ENCODE measurements around the gene LRRC4C.

Gene LRRC4C

DNA sequence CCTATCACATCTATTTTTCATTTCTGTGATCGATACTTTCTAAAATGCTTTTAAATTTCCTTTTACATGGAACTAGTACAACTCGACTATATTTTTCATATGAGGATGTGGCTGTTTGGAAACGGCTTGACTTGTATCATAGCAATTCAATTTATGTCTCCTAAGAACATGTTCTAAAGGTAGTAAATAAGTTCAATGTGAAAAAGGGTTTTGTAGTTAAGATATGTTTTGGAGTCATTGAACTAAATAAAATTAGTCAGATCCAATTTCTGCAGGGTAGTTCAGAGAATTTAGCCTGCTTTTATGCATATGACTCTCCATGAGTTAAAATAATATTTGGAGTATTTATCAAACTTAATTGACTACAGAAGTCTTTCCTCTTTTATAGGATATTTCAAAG is 1121.4 kb downstream of the LRRC4C start:
- Histone ChIP-seq H3K4me3 (ENCODE audit: low read length) (no peak overlapping the region), H3K36me3 (ENCODE audit: control insufficient read depth, low read depth, low read length) (no peaks in the 10 kb centered on the region), H3K9ac (ENCODE audit: low read length) (no peak overlapping the region), H3K27ac (ENCODE audit: low read length) (no peak overlapping the region), H3K27me3 (ENCODE audit: control insufficient read depth, insufficient read depth, low read length) (no peaks in the 10 kb centered on the region), H3K4me1 (ENCODE audit: control insufficient read depth, low read depth, low read length) (peaks cover 5% of the 10 kb centered on the region), H3K9me3 (ENCODE audit: control insufficient read depth, low read depth, low read length) (no peaks in the 10 kb centered on the region)

DNA sequence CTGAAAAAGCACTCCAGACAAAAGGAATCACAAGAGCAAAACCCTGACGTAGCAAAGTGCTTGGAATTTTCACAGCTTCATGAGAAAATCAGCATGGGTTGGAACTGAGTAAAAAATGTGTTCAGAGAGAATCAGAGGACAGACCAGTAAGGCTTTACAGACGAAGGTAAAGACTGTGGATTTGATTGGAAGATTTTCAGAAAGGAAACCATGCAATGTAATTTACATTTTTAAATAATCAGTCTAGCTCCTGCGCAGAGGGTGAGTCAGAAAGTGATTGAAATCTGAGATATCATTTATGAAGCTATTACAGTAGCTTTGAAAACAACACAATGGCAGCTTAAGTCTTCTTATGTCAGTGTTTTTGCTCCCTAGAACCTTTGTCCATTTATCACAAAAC is 1122.3 kb downstream of the LRRC4C start:
- no peak overlapping the region for H3K4me3 ChIP-seq (ENCODE audit: low read length)
- H3K36me3 ChIP-seq (ENCODE audit: control insufficient read depth, low read depth, low read length), result no peaks in the 10 kb centered on the region
- peaks cover 5% of the 10 kb centered on the region for H3K4me1 ChIP-seq (ENCODE audit: control insufficient read depth, low read depth, low read length)
- no peak overlapping the region for H3K27ac ChIP-seq (ENCODE audit: low read length)
- no peaks in the 10 kb centered on the region for H3K9me3 ChIP-seq (ENCODE audit: control insufficient read depth, low read depth, low read length)
- H3K9ac ChIP-seq (ENCODE audit: low read length), result no peak overlapping the region
- H3K27me3 ChIP-seq (ENCODE audit: control insufficient read depth, insufficient read depth, low read length), result no peaks in the 10 kb centered on the region

DNA sequence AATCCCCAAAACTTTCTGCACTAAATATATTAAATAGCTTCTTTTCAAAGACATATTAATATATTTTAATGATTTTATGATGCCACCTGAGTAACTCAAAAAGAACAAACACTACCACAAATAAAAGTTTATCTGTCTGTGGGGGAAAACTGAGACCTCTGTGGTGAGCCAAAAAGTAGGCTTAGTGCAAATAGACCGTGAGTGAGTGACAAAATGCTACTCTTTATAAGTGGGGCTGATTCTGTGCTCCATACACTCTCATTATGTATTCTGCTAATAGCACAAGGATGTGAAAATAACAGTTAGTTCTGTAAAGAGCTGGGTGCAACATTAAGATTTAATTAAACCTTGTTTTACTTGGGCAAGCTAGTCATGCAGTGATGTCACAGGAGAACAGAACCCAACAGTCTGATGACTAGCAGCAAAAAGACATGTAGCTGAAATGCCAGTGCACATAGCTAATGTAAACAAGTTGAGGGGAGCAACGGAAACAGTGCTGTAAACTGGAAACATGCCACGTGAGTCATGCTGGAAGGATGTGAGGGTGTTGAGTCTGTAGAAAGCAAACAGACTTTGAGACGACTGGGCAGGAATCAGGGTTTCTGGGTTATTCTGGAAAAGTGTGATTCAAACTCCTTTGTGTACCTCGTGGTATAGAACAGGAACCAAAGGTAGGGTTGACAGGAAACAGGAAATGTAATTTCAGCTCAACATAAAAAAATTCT is 1130.4 kb downstream of the LRRC4C start:
- Histone ChIP-seq H3K36me3 (ENCODE audit: control insufficient read depth, low read depth, low read length) (no peaks in the 10 kb centered on the region), H3K4me3 (ENCODE audit: low read length) (no peak overlapping the region), H3K9ac (ENCODE audit: low read length) (no peak overlapping the region), H3K4me1 (ENCODE audit: control insufficient read depth, low read depth, low read length) (no peaks in the 10 kb centered on the region), H3K27ac (ENCODE audit: low read length) (no peak overlapping the region), H3K9me3 (ENCODE audit: control insufficient read depth, low read depth, low read length) (no peaks in the 10 kb centered on the region), H3K27me3 (ENCODE audit: control insufficient read depth, insufficient read depth, low read length) (no peaks in the 10 kb centered on the region)

DNA sequence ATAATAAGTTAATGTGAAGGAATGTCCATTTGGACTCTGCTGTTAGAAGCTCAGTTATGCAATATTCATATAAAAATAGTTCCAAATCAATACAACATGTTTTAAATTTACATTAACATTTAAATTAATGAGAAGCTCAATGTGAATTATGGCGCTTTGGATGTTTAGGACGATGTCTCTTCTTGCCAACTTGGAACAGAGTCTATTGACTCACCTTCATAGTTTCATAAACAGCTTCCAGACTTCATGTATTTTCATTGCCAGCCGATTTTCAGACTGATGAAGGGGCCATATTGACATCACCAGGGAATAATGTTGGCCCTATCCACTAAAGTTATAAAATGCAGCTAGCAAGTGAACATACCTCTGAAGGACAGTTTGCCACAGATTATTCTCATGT is 1136.2 kb downstream of the LRRC4C start:
- Histone ChIP-seq H3K27me3 (ENCODE audit: control insufficient read depth, insufficient read depth, low read length) (no peaks in the 10 kb centered on the region), H3K9ac (ENCODE audit: low read length) (no peak overlapping the region), H3K4me3 (ENCODE audit: low read length) (no peak overlapping the region), H3K27ac (ENCODE audit: low read length) (no peak overlapping the region), H3K4me1 (ENCODE audit: control insufficient read depth, low read depth, low read length) (no peaks in the 10 kb centered on the region), H3K9me3 (ENCODE audit: control insufficient read depth, low read depth, low read length) (no peaks in the 10 kb centered on the region), H3K36me3 (ENCODE audit: control insufficient read depth, low read depth, low read length) (no peaks in the 10 kb centered on the region)

DNA sequence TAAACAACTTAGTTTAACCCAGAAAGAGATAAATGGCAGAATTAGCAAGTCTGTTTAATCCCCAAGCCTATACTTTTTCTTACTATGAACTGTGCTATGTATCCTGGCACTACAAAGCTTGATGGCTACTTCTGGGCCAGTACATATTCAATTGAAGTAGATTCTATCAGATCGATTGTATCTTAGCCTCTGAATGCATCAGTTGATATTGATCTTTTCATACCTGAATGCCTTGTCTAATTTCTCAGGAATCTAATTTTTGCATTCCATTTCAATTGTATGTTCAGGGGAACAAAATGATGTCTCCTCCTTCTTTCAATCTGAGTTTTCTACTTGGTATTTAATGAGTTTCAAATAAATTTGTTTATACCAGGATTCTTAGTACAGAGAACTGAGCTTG is 1137.9 kb downstream of the LRRC4C start:
- H3K27ac ChIP-seq (ENCODE audit: low read length), result no peak overlapping the region
- H3K4me1 ChIP-seq (ENCODE audit: control insufficient read depth, low read depth, low read length), result no peaks in the 10 kb centered on the region
- H3K9ac ChIP-seq (ENCODE audit: low read length), result no peak overlapping the region
- H3K4me3 ChIP-seq (ENCODE audit: low read length), result no peak overlapping the region
- H3K9me3 ChIP-seq (ENCODE audit: control insufficient read depth, low read depth, low read length), result no peaks in the 10 kb centered on the region
- H3K36me3 ChIP-seq (ENCODE audit: control insufficient read depth, low read depth, low read length), result no peaks in the 10 kb centered on the region
- H3K27me3 ChIP-seq (ENCODE audit: control insufficient read depth, insufficient read depth, low read length), result no peaks in the 10 kb centered on the region

DNA sequence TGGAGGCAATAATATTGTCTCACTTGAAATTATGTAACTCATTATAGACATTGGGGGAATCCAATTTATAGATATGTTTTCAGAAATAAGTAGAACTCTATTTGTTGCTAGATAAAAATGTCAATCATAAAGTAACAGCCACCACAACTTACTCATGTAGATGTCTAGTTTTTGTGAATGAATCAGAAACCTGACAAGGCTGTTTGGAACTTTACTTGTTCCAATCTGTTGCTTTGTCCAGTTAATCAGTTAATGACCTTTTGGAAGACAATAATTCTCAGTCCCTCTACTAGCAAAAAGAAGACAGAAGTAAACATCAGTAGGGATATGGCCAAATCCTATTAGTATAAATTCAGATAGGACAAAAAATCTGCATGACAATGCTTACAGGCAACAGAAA is 1143.3 kb downstream of the LRRC4C start:
- Histone ChIP-seq H3K9ac (ENCODE audit: low read length) (no peak overlapping the region), H3K36me3 (ENCODE audit: control insufficient read depth, low read depth, low read length) (no peaks in the 10 kb centered on the region), H3K27me3 (ENCODE audit: control insufficient read depth, insufficient read depth, low read length) (no peaks in the 10 kb centered on the region), H3K4me3 (ENCODE audit: low read length) (no peak overlapping the region), H3K4me1 (ENCODE audit: control insufficient read depth, low read depth, low read length) (no peaks in the 10 kb centered on the region), H3K9me3 (ENCODE audit: control insufficient read depth, low read depth, low read length) (no peaks in the 10 kb centered on the region), H3K27ac (ENCODE audit: low read length) (no peak overlapping the region)

DNA sequence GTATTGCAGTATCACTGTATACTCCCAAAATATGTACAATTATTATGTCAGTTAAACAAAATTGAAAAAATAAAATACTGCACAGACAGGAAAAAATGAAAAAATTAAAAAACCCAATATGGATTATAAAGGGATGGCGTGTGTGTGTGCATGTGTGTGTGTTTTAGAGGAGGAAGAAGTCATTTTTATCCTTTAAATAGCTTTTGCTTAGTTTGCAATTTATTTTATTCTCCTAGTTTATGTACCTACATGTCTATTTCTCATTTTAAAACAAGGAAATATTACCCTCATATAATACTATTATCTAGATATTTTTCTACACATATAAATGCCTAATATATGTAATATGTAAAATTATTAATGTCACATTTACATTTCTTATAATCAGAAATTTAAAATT is 1144.3 kb downstream of the LRRC4C start:
- no peaks in the 10 kb centered on the region for H3K27me3 ChIP-seq (ENCODE audit: control insufficient read depth, insufficient read depth, low read length)
- no peak overlapping the region for H3K9ac ChIP-seq (ENCODE audit: low read length)
- no peaks in the 10 kb centered on the region for H3K9me3 ChIP-seq (ENCODE audit: control insufficient read depth, low read depth, low read length)
- H3K36me3 ChIP-seq (ENCODE audit: control insufficient read depth, low read depth, low read length), result no peaks in the 10 kb centered on the region
- no peaks in the 10 kb centered on the region for H3K4me1 ChIP-seq (ENCODE audit: control insufficient read depth, low read depth, low read length)
- no peak overlapping the region for H3K27ac ChIP-seq (ENCODE audit: low read length)
- H3K4me3 ChIP-seq (ENCODE audit: low read length), result no peak overlapping the region

DNA sequence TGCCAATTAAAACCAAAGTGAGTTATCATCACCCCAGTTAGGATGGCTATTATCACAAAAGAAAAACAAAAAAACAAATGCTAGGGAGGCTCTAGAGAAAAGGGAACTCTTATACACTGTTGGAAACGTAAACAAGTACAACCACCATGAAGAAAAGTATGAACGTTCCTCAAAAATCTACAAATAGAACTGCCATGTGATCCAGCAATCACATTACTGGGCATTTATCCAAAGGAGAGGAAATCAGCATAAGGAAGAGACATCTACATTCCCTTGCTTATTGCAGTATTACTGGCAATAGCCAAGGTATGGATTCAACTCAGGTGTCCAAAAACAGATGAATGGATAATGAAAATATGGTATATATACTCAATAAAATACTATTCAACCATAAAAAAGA is 1145.1 kb downstream of the LRRC4C start:
- Histone ChIP-seq H3K4me1 (ENCODE audit: control insufficient read depth, low read depth, low read length) (no peaks in the 10 kb centered on the region), H3K27ac (ENCODE audit: low read length) (no peak overlapping the region), H3K27me3 (ENCODE audit: control insufficient read depth, insufficient read depth, low read length) (no peaks in the 10 kb centered on the region), H3K9ac (ENCODE audit: low read length) (no peak overlapping the region), H3K9me3 (ENCODE audit: control insufficient read depth, low read depth, low read length) (no peaks in the 10 kb centered on the region), H3K36me3 (ENCODE audit: control insufficient read depth, low read depth, low read length) (no peaks in the 10 kb centered on the region), H3K4me3 (ENCODE audit: low read length) (no peak overlapping the region)

DNA sequence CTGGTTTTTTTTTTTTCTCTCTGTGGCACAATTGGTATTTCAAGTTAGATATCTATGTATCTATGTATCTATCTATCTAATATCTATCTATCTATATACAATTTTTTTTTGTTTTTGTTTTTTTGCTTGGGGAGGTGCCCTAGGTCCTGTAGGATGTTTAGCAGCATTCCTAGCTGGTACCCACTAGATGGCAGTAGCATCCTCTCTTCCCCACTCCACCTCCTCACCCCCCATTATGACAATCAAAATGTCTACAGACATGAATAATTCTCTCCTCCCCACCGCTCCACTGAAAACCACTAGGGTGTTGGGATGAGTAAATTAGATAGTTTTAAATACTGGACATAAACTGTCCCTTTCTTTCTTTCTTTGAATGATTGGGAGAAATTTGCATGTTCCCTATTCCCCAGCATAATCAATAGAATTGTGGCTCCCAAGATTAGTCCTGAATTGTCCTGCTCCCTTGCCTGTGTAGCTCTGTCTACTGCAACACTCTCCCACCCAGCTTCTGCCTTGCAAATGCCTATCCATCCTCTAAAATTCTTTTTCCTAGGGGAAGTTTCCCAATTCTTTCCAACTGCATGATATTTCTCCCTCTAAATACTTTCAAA is 1152.4 kb downstream of the LRRC4C start:
- H3K4me3 ChIP-seq (ENCODE audit: low read length), result no peak overlapping the region
- no peaks in the 10 kb centered on the region for H3K36me3 ChIP-seq (ENCODE audit: control insufficient read depth, low read depth, low read length)
- no peak overlapping the region for H3K9ac ChIP-seq (ENCODE audit: low read length)
- H3K9me3 ChIP-seq (ENCODE audit: control insufficient read depth, low read depth, low read length), result no peaks in the 10 kb centered on the region
- H3K4me1 ChIP-seq (ENCODE audit: control insufficient read depth, low read depth, low read length), result no peaks in the 10 kb centered on the region
- no peak overlapping the region for H3K27ac ChIP-seq (ENCODE audit: low read length)
- no peaks in the 10 kb centered on the region for H3K27me3 ChIP-seq (ENCODE audit: control insufficient read depth, insufficient read depth, low read length)

DNA sequence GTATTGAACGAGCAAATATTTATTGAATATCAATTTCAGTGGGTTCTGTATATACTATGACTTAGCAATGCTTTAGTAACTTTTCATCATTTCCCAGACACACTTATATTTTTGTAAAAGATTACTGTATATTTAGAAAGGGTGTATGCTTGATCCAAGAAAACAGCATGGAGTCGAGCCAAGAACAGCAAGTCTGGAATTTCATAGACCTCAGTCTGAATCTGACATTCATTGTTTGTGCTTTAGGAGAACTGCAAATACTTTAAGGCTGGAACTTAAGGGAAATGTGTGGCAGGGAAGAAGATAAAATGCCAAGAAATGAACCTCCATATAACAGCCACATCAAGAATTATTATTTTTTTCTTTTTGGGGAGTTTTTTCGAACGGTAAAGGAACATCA is 1156.8 kb downstream of the LRRC4C start:
- Histone ChIP-seq H3K4me1 (ENCODE audit: control insufficient read depth, low read depth, low read length) (no peaks in the 10 kb centered on the region), H3K9ac (ENCODE audit: low read length) (no peak overlapping the region)

DNA sequence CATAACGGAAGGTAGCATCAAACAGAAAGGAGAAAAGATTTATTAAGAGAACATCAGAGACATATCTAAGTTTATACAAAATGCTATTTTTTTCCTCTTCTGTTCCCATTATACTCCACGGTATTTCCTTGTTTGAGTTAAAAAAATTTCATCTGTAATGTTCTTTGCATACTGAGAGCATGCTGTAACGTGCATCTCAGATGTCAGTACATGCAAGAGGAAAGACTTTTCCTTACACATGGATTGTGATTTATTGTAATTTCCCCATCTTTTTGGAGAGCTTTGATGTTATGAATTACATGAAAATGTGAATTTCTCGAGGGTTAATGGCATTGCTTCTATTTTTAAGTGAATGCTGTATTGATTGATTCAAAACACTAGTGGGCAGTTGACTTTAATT is 1164.0 kb downstream of the LRRC4C start:
- H3K27me3 ChIP-seq (ENCODE audit: control insufficient read depth, insufficient read depth, low read length), result peaks cover 24% of the 10 kb centered on the region
- no peak overlapping the region for H3K4me3 ChIP-seq (ENCODE audit: low read length)
- H3K9ac ChIP-seq (ENCODE audit: low read length), result no peak overlapping the region
- H3K9me3 ChIP-seq (ENCODE audit: control insufficient read depth, low read depth, low read length), result no peaks in the 10 kb centered on the region
- no peaks in the 10 kb centered on the region for H3K36me3 ChIP-seq (ENCODE audit: control insufficient read depth, low read depth, low read length)
- H3K27ac ChIP-seq (ENCODE audit: low read length), result no peak overlapping the region
- peaks cover 11% of the 10 kb centered on the region for H3K4me1 ChIP-seq (ENCODE audit: control insufficient read depth, low read depth, low read length)

More for the DNA sequence above, 1156.8 kb downstream of the LRRC4C start:
- H3K27me3 ChIP-seq (ENCODE audit: control insufficient read depth, insufficient read depth, low read length), result no peaks in the 10 kb centered on the region
- no peaks in the 10 kb centered on the region for H3K9me3 ChIP-seq (ENCODE audit: control insufficient read depth, low read depth, low read length)
- H3K4me3 ChIP-seq (ENCODE audit: low read length), result no peak overlapping the region
- no peak overlapping the region for H3K27ac ChIP-seq (ENCODE audit: low read length)
- no peaks in the 10 kb centered on the region for H3K36me3 ChIP-seq (ENCODE audit: control insufficient read depth, low read depth, low read length)

DNA sequence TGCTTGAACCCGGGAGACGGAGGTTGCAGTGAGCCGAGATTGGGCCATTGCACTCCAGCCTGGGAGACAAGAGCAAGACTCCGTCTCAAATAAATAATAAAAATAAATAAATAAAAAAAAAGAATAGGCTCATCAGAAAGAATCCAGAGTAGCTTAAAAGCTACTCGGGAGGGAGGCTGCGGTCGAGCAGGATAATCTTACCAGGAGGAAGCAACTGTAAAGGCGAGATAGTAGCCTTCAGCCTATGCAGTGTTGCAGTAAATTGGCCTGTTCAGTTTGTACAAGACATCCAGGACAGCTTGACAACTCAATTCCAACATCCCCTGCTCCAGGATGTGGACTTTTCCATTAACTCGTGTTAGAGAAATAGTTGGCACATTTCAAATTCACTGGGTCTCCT is 1164.7 kb downstream of the LRRC4C start:
- H3K27ac ChIP-seq (ENCODE audit: low read length), result no peak overlapping the region
- H3K4me3 ChIP-seq (ENCODE audit: low read length), result no peak overlapping the region
- H3K9ac ChIP-seq (ENCODE audit: low read length), result no peak overlapping the region
- H3K4me1 ChIP-seq (ENCODE audit: control insufficient read depth, low read depth, low read length), result peaks cover 11% of the 10 kb centered on the region
- H3K9me3 ChIP-seq (ENCODE audit: control insufficient read depth, low read depth, low read length), result no peaks in the 10 kb centered on the region
- H3K27me3 ChIP-seq (ENCODE audit: control insufficient read depth, insufficient read depth, low read length), result peaks cover 30% of the 10 kb centered on the region
- no peaks in the 10 kb centered on the region for H3K36me3 ChIP-seq (ENCODE audit: control insufficient read depth, low read depth, low read length)

Data from iPS-18a (cell line).